HEK293T (cell line): ENCODE measurements around the gene SLAMF9.

Experiments
- CTCF ChIA-PET: fragments of 350-600 bp; formaldehyde crosslinking; extraction: SDS; loops from one replicate; lab custom pipeline; 2021; ENCODE audit warnings: antibody characterized with exemption, inconsistent platforms; lab: Yijun Ruan, JAX
- POLR2A ChIA-PET: fragments of 350-600 bp; formaldehyde crosslinking; extraction: SDS; loops from one replicate; lab custom pipeline; 2020; ENCODE audit warnings: antibody characterized with exemption, inconsistent platforms; lab: Yijun Ruan, JAX
- DNase-seq: peaks from one replicate; pipeline ENCODE4 v3.0.0; 2012; ENCODE audit warnings: mixed read lengths; ENCODE audit errors: extremely low spot score
- ARNT ChIP-seq: fragments of 450-650 bp; IDR thresholded peaks from 2 replicates; pipeline ENCODE4 v1.6.1; 2017; ENCODE audit warnings: mild to moderate bottlenecking
- BHLHE40 ChIP-seq: fragments of 450-650 bp; IDR thresholded peaks from 2 replicates; pipeline ENCODE4 v1.6.1; 2016; ENCODE audit warnings: mild to moderate bottlenecking, moderate library complexity, borderline replicate concordance
- CTBP1 ChIP-seq: fragments of 450-650 bp; IDR thresholded peaks from 2 replicates; pipeline ENCODE4 v1.6.1; 2016; ENCODE audit warnings: borderline replicate concordance
- ELF4 ChIP-seq: fragments of 450-650 bp; IDR thresholded peaks from 2 replicates; pipeline ENCODE4 v1.6.1; 2017; ENCODE audit warnings: antibody characterized with exemption
- FOXA1 ChIP-seq: fragments of 450-650 bp; IDR thresholded peaks from 2 replicates; pipeline ENCODE4 v1.6.1; 2016; ENCODE audit warnings: mild to moderate bottlenecking
- FOXK2 ChIP-seq: fragments of 450-650 bp; IDR thresholded peaks from 2 replicates; pipeline ENCODE4 v1.6.1; 2016; ENCODE audit warnings: mild to moderate bottlenecking
- FOXM1 ChIP-seq: fragments of 450-650 bp; IDR thresholded peaks from 2 replicates; pipeline ENCODE4 v1.6.1; 2017; ENCODE audit warnings: mild to moderate bottlenecking, borderline replicate concordance
- HDGF ChIP-seq: fragments of 450-650 bp; IDR thresholded peaks from 2 replicates; pipeline ENCODE4 v1.6.1; 2017; ENCODE audit warnings: antibody characterized with exemption, borderline replicate concordance
- L3MBTL2 ChIP-seq: fragments of 450-650 bp; conservative IDR thresholded peaks from 2 replicates; pipeline ENCODE4 v1.6.1; 2016; ENCODE audit warnings: mild to moderate bottlenecking
- LEF1 ChIP-seq: fragments of 450-650 bp; IDR thresholded peaks from 2 replicates; pipeline ENCODE4 v1.6.1; 2017; ENCODE audit warnings: mild to moderate bottlenecking, borderline replicate concordance
- NFRKB ChIP-seq: fragments of 450-650 bp; IDR thresholded peaks from 2 replicates; pipeline ENCODE4 v1.6.1; 2016; ENCODE audit warnings: mild to moderate bottlenecking, moderate library complexity
- PKNOX1 ChIP-seq: fragments of 450-650 bp; IDR thresholded peaks from 2 replicates; pipeline ENCODE4 v1.6.1; 2016
- SP1 ChIP-seq: fragments of 450-650 bp; IDR thresholded peaks from 2 replicates; pipeline ENCODE4 v1.6.1; 2017
- SUZ12 ChIP-seq: fragments of 450-650 bp; IDR thresholded peaks from 2 replicates; pipeline ENCODE4 v1.6.1; 2016; ENCODE audit warnings: mild to moderate bottlenecking
- TARDBP ChIP-seq: fragments of 450-650 bp; IDR thresholded peaks from 2 replicates; pipeline ENCODE4 v1.6.1; 2016
- ZNF384 ChIP-seq: fragments of 450-650 bp; IDR thresholded peaks from 2 replicates; pipeline ENCODE4 v1.6.1; 2016

Gene SLAMF9

DNA sequence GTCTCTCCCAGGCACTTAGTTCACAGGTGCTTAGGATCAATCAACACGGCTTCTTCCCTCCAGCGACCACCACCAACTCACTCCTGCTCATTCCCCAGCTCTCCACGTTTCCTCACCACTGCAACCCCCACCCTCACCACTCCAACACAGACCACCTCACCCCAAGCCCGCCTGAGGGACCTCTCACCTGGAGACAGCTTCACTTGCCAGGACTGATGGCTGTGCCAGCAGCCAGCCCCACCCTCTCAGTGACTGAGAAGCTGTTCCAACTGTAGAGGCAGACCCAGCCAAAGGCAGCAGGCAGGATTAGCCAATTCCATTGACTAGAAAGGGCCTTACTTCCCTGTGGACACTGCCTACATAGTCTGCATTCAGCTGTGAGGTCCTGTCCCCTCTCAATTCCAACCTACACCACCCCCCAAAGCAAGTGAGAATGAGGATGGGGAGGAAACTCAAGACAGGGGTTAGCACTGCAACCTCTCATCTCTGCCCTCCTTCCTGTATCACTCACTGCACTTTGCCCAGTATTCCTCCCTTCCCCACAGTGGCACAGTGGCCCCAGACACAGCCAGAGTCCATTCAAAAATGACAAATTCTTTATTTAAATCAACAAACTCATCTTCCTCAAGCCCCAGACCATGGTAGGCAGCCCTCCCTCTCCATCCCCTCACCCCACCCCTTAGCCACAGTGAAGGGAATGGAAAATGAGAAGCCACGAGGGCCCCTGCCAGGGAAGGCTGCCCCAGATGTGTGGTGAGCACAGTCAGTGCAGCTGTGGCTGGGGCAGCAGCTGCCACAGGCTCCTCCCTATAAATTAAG, 36.3 kb downstream of the SLAMF9 start:
- POLR2A ChIA-PET: no interaction called here
- CTCF ChIA-PET: interaction anchor here (1.7 kb wide), 1 partner anchor 90 kb away, joined by 4 read pairs; no protein-coding TSS in a partner anchor
- DNase-seq: no peak
- TF ChIP-seq ARNT (no peak), ZNF384 (no peak), TARDBP (no peak), BHLHE40 (no peak), HDGF (no peak), PKNOX1 (no peak), SP1 (no peak), FOXM1 (no peak), L3MBTL2 (no peak), CTBP1 (no peak), FOXA1 (no peak), ELF4 (no peak), SUZ12 (no peak), FOXK2 (no peak), NFRKB (no peak), LEF1 (no peak)

- no peak for TF ChIP-seq FOXM1
- no peak for TF ChIP-seq SUZ12
- no peak for TF ChIP-seq ARNT
- TF ChIP-seq PKNOX1: 0 out of 2 replicates have a peak, but pooled peaks have one; percentile 28
- TF ChIP-seq NFRKB: no peak
- TF ChIP-seq SP1: no peak
- TF ChIP-seq CTBP1: peak; percentile 40; the same call in 1 of the 2 replicates
- no peak for TF ChIP-seq FOXK2
- TF ChIP-seq L3MBTL2: no peak
- no peak for TF ChIP-seq ELF4
- TF ChIP-seq ZNF384: no peak
- DNase-seq: peak; percentile 50
- CTCF ChIA-PET: interaction anchor here (1.0 to 1.7 kb wide), 3 partner anchors 23 to 118 kb away, joined by 3 to 7 read pairs (median 3); partner anchors contain the start of gene IGSF9
- POLR2A ChIA-PET: interaction anchor here (0.7 to 2.5 kb wide), 2 partner anchors 8 to 16 kb away, joined by 3 to 24 read pairs; partner anchors contain the start of gene TAGLN2
Measured at GRCh38 chr1:159916242-159917051, 37.6 kb downstream of the SLAMF9 start.

- POLR2A ChIA-PET: interaction anchor here (0.8 to 2.5 kb wide), 2 partner anchors 9 to 15 kb away, joined by 3 to 24 read pairs; partner anchors contain the start of gene TAGLN2
- CTCF ChIA-PET: interaction anchor here (1.0 to 1.7 kb wide), 4 partner anchors 24 to 117 kb away, joined by 3 to 7 read pairs (median 4); partner anchors contain the start of gene IGSF9
- no peak for TF ChIP-seq FOXA1
- no peak for TF ChIP-seq LEF1
- no peak for TF ChIP-seq ARNT
- TF ChIP-seq CTBP1: no peak
- TF ChIP-seq ELF4: no peak
- TF ChIP-seq FOXK2: no peak
- no peak for TF ChIP-seq TARDBP
- no peak for TF ChIP-seq HDGF
- TF ChIP-seq NFRKB: no peak
- TF ChIP-seq L3MBTL2: no peak
- no peak for TF ChIP-seq PKNOX1
- TF ChIP-seq BHLHE40: no peak
- TF ChIP-seq FOXM1: no peak
- no peak for TF ChIP-seq SP1
- TF ChIP-seq SUZ12: no peak
- TF ChIP-seq ZNF384: no peak
- no peak for DNase-seq
Measured at GRCh38 chr1:159915571-159916241, 38.3 kb downstream of the SLAMF9 start.

DNA sequence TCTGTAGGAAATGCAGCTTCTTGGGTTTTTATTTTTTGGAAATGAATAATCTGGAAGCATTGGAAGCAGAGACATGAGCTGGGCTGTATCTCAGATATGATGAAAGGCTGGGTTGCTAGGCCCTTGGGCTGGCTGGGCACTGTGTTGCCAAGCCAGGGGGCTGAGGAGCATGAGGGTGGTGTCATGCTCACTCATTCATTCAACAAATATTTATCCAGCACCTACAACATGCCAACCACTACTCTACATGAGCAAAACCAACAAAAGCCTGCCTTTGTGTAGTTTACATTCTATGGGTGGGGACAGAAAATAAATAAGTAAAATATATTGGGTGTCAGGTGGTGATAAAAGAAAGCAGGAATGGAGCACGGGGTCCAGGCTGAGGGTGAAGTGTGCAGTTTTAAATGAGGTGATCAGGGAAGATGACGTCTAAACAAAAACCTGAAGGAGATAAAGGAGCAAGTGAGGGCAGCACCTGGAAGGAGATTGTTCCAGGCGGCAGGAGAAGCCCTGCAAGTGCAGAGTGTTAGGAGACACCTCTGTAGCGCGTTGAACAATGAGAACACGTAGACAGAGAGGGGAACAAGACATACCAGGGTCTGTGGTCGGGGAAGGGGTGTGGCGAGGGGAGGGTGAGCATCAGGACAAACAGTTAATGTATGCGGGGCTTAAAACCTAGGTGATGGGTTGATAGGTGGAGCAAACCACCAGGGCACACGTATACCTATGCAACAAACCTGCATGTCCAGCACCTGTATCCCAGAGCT, 39.6 kb downstream of the SLAMF9 start:
- CTCF ChIA-PET: interaction anchor here (1.7 kb wide), 1 partner anchor 116 kb away, joined by 7 read pairs; no protein-coding TSS in a partner anchor
- DNase-seq: no peak
- POLR2A ChIA-PET: interaction anchor here (1.2 kb wide), 1 partner anchor 10 kb away, joined by 6 read pairs; no protein-coding TSS in a partner anchor
- TF ChIP-seq NFRKB (no peak), L3MBTL2 (no peak), ARNT (no peak), FOXA1 (no peak), SUZ12 (no peak), BHLHE40 (no peak), CTBP1 (no peak), ELF4 (no peak), HDGF (no peak), ZNF384 (no peak), FOXK2 (no peak), SP1 (no peak), PKNOX1 (no peak), FOXM1 (no peak), LEF1 (no peak)
